ENCODE data around the gene SND1.

DNA sequence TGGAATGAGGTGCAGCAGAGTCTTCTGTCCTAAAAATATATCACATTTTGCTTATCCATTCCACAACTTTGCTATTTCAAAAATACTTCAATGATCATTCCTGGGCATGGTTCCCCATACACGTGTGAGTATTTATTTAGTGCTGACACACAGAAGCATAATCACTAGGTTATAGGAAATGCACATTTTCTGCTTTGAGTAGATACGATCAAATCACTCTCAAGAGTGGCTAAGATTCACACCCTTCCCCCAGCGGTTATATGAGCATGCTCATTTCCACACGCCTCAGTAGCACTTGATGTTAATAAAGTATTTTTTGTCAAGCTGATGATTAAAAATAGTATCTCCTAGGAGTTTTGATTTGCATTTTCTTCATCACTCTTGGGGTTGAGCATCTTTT, 472.8 kb downstream of the SND1 start:
- TF ChIP-seq CEBPB (IDR thresholded peaks at IDR 0.05; ENCODE audit: low read depth, low read length) (no peak), BHLHE40 (IDR thresholded peaks at IDR 0.05; ENCODE audit: low read depth, low read length) (no peak), SMC3 (IDR thresholded peaks at IDR 0.05; ENCODE audit: low read depth, low read length) (no peak)
- TF ChIP-seq, protein P1, sequence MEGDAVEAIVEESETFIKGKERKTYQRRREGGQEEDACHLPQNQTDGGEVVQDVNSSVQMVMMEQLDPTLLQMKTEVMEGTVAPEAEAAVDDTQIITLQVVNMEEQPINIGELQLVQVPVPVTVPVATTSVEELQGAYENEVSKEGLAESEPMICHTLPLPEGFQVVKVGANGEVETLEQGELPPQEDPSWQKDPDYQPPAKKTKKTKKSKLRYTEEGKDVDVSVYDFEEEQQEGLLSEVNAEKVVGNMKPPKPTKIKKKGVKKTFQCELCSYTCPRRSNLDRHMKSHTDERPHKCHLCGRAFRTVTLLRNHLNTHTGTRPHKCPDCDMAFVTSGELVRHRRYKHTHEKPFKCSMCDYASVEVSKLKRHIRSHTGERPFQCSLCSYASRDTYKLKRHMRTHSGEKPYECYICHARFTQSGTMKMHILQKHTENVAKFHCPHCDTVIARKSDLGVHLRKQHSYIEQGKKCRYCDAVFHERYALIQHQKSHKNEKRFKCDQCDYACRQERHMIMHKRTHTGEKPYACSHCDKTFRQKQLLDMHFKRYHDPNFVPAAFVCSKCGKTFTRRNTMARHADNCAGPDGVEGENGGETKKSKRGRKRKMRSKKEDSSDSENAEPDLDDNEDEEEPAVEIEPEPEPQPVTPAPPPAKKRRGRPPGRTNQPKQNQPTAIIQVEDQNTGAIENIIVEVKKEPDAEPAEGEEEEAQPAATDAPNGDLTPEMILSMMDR (conservative IDR thresholded peaks at IDR 0.05; ENCODE audit: low read depth, low read length), result no peak
